B cell (primary cell): ENCODE measurements around the gene ZNF319.

ENCODE experiments used
- CTCF ChIP-seq: fragments of 200-600 bp; IDR thresholded peaks from one replicate; pipeline ENCODE4 v1.8.0; 2022; ENCODE audit warnings: antibody characterized with exemption, mild to moderate bottlenecking
- EZH2 ChIP-seq: IDR thresholded peaks from 2 replicates; pipeline ENCODE4 v1.6.1; 2012; ENCODE audit warnings: borderline replicate concordance, low read depth, mild to moderate bottlenecking, moderate library complexity, low read length; ENCODE audit not compliant: insufficient read depth, poor library complexity, severe bottlenecking

GRCh38 chr16:58001781-58002415 is 1.4 kb upstream of the ZNF319 start:
- no peak for TF ChIP-seq CTCF
- no peak for TF ChIP-seq EZH2
